ENCODE results near the gene KRT6B. TPM values are rescaled to one million over a fixed set of nuclear protein-coding genes. Genes with fewer than 3 reads are reported as not detected.
A peak's percentile ranks its signal among the peaks of the same experiment; 100 is the strongest.

The KRT6B gene
- total and polyA plus RNA-seq, 2 of the 8 experiments (the other 6 are each of a cell fraction or from before 2014, with no cell fraction given) = not detected

- FAIRE-seq = no peak
- CTCF ChIA-PET (ENCODE audit: partially characterized antibody) = interaction anchor here (1.0 kb wide), 1 partner anchor 11 kb away, joined by 3 read pairs; no protein-coding TSS in a partner anchor
- no peak overlapping the region for H3K18ac ChIP-seq (ENCODE audit: extremely low read depth, low read length)
Measured at GRCh38 chr12:52455821-52456220, 3.9 kb upstream of the KRT6B start.

More at GRCh38 chr12:52455821-52456220, 3.9 kb upstream of the KRT6B start:
- no peak overlapping the region for H3K4me2 ChIP-seq (ENCODE audit: insufficient read depth in 1 of 2, low read depth in 2 of 2, low read length in 2 of 2)
- H3K27me3 ChIP-seq (replicated peaks in 1 of 4; ENCODE audit: control insufficient read depth in 3 of 4, extremely low read depth in 1 of 4, insufficient read depth in 3 of 4, low read length in 3 of 4) = no peaks in the 10 kb centered on the region
- WGBS, 2 experiments (ENCODE audit: extremely low coverage in 1 of 2, insufficient coverage in 1 of 2, insufficient read length in 1 of 2, insufficient replicate concordance in 2 of 2, low coverage in 1 of 2, low lambda C conversion rate in 2 of 2, missing lambda C conversion rate in 1 of 2) = 82% methylated on average over 1 of the region's 1 CpG; no CpG with 5 or more reads in 1 of the 2 experiments
- DNase-seq (ENCODE audit: low read depth in 1 of 2, low spot score in 2 of 2) = no peak
- no peak overlapping the region for H2BK5ac ChIP-seq (ENCODE audit: low read depth, low read length)
- no peaks in the 10 kb centered on the region for H3K79me1 ChIP-seq (ENCODE audit: low read depth, low read length)
- H4K20me1 ChIP-seq (replicated peaks in 1 of 2; ENCODE audit: control insufficient read depth in 1 of 2, insufficient read depth in 2 of 2, low read length in 2 of 2) = no peaks in the 10 kb centered on the region
- H3K4me3 ChIP-seq (ENCODE audit: extremely low read depth in 1 of 4, insufficient read depth in 2 of 4, low read depth in 3 of 4, low read length in 4 of 4) = no peak overlapping the region
- H3K4ac ChIP-seq (replicated peaks; ENCODE audit: insufficient read length, low read depth, low read length) = no peak overlapping the region
- no peaks in the 10 kb centered on the region for H3K9me3 ChIP-seq (ENCODE audit: insufficient read depth in 2 of 2, low read depth in 1 of 2, low read length in 1 of 2)
- peak overlapping the region; percentile 39; the same call in 1 of the 2 replicates for H2BK12ac ChIP-seq (ENCODE audit: low read depth, low read length)
- H3K36me3 ChIP-seq (ENCODE audit: control insufficient read depth in 2 of 4, insufficient read depth in 4 of 4, low read length in 3 of 4) = no peaks in the 10 kb centered on the region
- H3K4me1 ChIP-seq (replicated peaks in 1 of 4; ENCODE audit: control insufficient read depth in 3 of 4, insufficient read depth in 4 of 4, low read length in 3 of 4) = no peaks in the 10 kb centered on the region
- no peak overlapping the region for H4K91ac ChIP-seq (replicated peaks; ENCODE audit: insufficient read length, low read length)
- POLR2A ChIA-PET (ENCODE audit: partially characterized antibody) = interaction anchor here (0.5 kb wide), 1 partner anchor 85 kb away, joined by 3 read pairs; no protein-coding TSS in a partner anchor
- no peak overlapping the region for H2AFZ ChIP-seq (ENCODE audit: low read length)
- no peak overlapping the region for H3K9ac ChIP-seq (replicated peaks in 1 of 4; ENCODE audit: extremely low read depth in 1 of 4, low read depth in 3 of 4, low read length in 3 of 4)
- H3K23ac ChIP-seq (ENCODE audit: insufficient read length) = no peak overlapping the region
- H4K8ac ChIP-seq (ENCODE audit: extremely low read depth, insufficient read depth, low read length) = no peak overlapping the region
- H3K56ac ChIP-seq (replicated peaks; ENCODE audit: insufficient read length, low read depth, low read length) = no peak overlapping the region
- no peak overlapping the region for H2BK20ac ChIP-seq (ENCODE audit: low read length)
- H3K79me2 ChIP-seq (ENCODE audit: control insufficient read depth in 1 of 2, insufficient read depth in 2 of 2, low read length in 2 of 2) = no peaks in the 10 kb centered on the region
- H2BK120ac ChIP-seq (replicated peaks; ENCODE audit: low read depth, low read length) = no peak overlapping the region
- no peaks in the 10 kb centered on the region for H3K23me2 ChIP-seq (ENCODE audit: low read depth, low read length)
- no peak overlapping the region for H2AK5ac ChIP-seq (ENCODE audit: low read depth, low read length)
- H3K14ac ChIP-seq (ENCODE audit: insufficient read length) = no peak overlapping the region
- 0 out of 2 replicates have a peak overlapping the region, but pooled peaks have one; percentile 72 for H2BK15ac ChIP-seq (ENCODE audit: low read length)
- H4K5ac ChIP-seq (ENCODE audit: insufficient read length, low read depth, low read length) = no peak overlapping the region
- H3K27ac ChIP-seq (ENCODE audit: low read depth, low read length) = no peak overlapping the region
- TF ChIP-seq CEBPB (IDR thresholded peaks at IDR 0.05; ENCODE audit: low read depth, low read length) (peak; percentile 41; the same call in 1 of the 2 replicates), ATF3 (IDR thresholded peaks at IDR 0.05; ENCODE audit: insufficient read depth, low read depth, low read length) (no peak)
